H9 (cell line): ENCODE results near the gene HDAC3. TPM values are rescaled to one million over a fixed set of nuclear protein-coding genes. Genes with fewer than 3 reads are reported as not detected.

Source experiments
- DNase-seq: peaks from one replicate; pipeline ENCODE4 v3.0.0-alpha.2; 2017
- H2AFZ ChIP-seq: one replicate; pipeline ENCODE4 v1.6.1; 2013; ENCODE audit warnings: mild to moderate bottlenecking, low read length, control low read depth, moderate library complexity
- H2AK5ac ChIP-seq: 2 replicates; pipeline ENCODE4 v1.6.1; 2013; ENCODE audit warnings: low read length, control low read depth, mixed read lengths; ENCODE audit not compliant: insufficient read length
- H2BK120ac ChIP-seq: one replicate; pipeline ENCODE4 v1.6.1; 2013; ENCODE audit warnings: low read depth, mild to moderate bottlenecking, low read length, control low read depth, inconsistent platforms; ENCODE audit not compliant: poor library complexity, severe bottlenecking
- H2BK12ac ChIP-seq: 2 replicates; pipeline ENCODE4 v1.6.1; 2013; ENCODE audit warnings: low read length, control low read depth, mixed read lengths, low read depth; ENCODE audit not compliant: insufficient read length
- H2BK15ac ChIP-seq: 2 replicates; pipeline ENCODE4 v1.6.1; 2013; ENCODE audit warnings: low read depth, low read length, control low read depth
- H2BK20ac ChIP-seq: one replicate; pipeline ENCODE4 v1.6.1; 2013; ENCODE audit warnings: low read depth, mild to moderate bottlenecking, low read length, control low read depth, inconsistent platforms; ENCODE audit not compliant: poor library complexity, severe bottlenecking
- H2BK5ac ChIP-seq: 2 replicates; pipeline ENCODE4 v1.6.1; 2013; ENCODE audit warnings: low read length, control low read depth, mixed read lengths; ENCODE audit not compliant: insufficient read length
- H3K14ac ChIP-seq: 2 replicates; pipeline ENCODE4 v1.6.1; 2013; ENCODE audit warnings: low read length, control low read depth; ENCODE audit not compliant: insufficient read depth
- H3K18ac ChIP-seq: 2 replicates; pipeline ENCODE4 v1.6.1; 2013; ENCODE audit warnings: low read depth, mild to moderate bottlenecking, mixed read lengths, low read length, control low read depth; ENCODE audit not compliant: insufficient read length
- H3K23ac ChIP-seq: 2 replicates; pipeline ENCODE4 v1.6.1; 2013; ENCODE audit warnings: low read length, control low read depth, mixed read lengths, low read depth; ENCODE audit not compliant: insufficient read length
- H3K23me2 ChIP-seq: 2 replicates; pipeline ENCODE4 v1.6.1; 2013; ENCODE audit warnings: low read depth, mild to moderate bottlenecking, mixed read lengths, low read length, control low read depth; ENCODE audit not compliant: insufficient read length, poor library complexity, severe bottlenecking
- H3K27ac ChIP-seq: 2 replicates; pipeline ENCODE4 v1.5.1; 2013; ENCODE audit warnings: low read length, control low read depth, mixed read lengths, low read depth; ENCODE audit not compliant: insufficient read length
- H3K27me3 ChIP-seq: 2 replicates; pipeline ENCODE4 v1.6.1; 2013; ENCODE audit warnings: low read length, control low read depth, inconsistent platforms; ENCODE audit not compliant: insufficient read depth
- H3K4ac ChIP-seq: 2 replicates; pipeline ENCODE4 v1.6.1; 2013; ENCODE audit warnings: low read depth, mild to moderate bottlenecking, control low read depth, inconsistent platforms, low read length, moderate library complexity
- H3K4me1 ChIP-seq: 2 replicates; pipeline ENCODE4 v1.6.1; 2013; ENCODE audit warnings: low read length, control low read depth, inconsistent platforms; ENCODE audit not compliant: insufficient read depth
- H3K4me2 ChIP-seq: 2 replicates; pipeline ENCODE4 v1.6.1; 2013; ENCODE audit warnings: low read length, control low read depth, mixed read lengths; ENCODE audit not compliant: insufficient read length, insufficient read depth
- H3K56ac ChIP-seq: 2 replicates; pipeline ENCODE4 v1.6.1; 2013; ENCODE audit warnings: low read depth, mild to moderate bottlenecking, mixed read lengths, low read length, control low read depth; ENCODE audit not compliant: insufficient read length
- H3K79me1 ChIP-seq: 2 replicates; pipeline ENCODE4 v1.6.1; 2013; ENCODE audit warnings: low read depth, mild to moderate bottlenecking, moderate library complexity, low read length, control low read depth, inconsistent platforms; ENCODE audit not compliant: insufficient read depth, poor library complexity, severe bottlenecking
- H3K79me2 ChIP-seq: 2 replicates; pipeline ENCODE4 v1.6.1; 2013; ENCODE audit warnings: low read length, control low read depth, inconsistent platforms; ENCODE audit not compliant: insufficient read depth
- H3K9ac ChIP-seq: 2 replicates; pipeline ENCODE4 v1.6.1; 2013; ENCODE audit warnings: low read length, control low read depth, mixed read lengths; ENCODE audit not compliant: insufficient read length; ENCODE audit errors: extremely low read depth
- H3K9me3 ChIP-seq: one replicate; pipeline ENCODE4 v1.6.1; 2013; ENCODE audit warnings: low read depth, low read length, inconsistent platforms; ENCODE audit not compliant: control insufficient read depth
- H3T11ph ChIP-seq: one replicate; pipeline ENCODE4 v1.6.1; 2013; ENCODE audit warnings: mild to moderate bottlenecking, low read length, control low read depth, inconsistent platforms
- H4K20me1 ChIP-seq: one replicate; pipeline ENCODE4 v1.6.1; 2013; ENCODE audit not compliant: control insufficient read depth, insufficient read length, insufficient read depth
- H4K5ac ChIP-seq: 2 replicates; pipeline ENCODE4 v1.6.1; 2013; ENCODE audit warnings: low read depth, mild to moderate bottlenecking, mixed read lengths, low read length, control low read depth; ENCODE audit not compliant: insufficient read length
- H4K8ac ChIP-seq: replicated peaks from 2 replicates; pipeline ENCODE4 v1.6.1; 2013; ENCODE audit warnings: low read length, control low read depth, mixed read lengths, low read depth; ENCODE audit not compliant: insufficient read length
- H4K91ac ChIP-seq: 2 replicates; pipeline ENCODE4 v1.6.1; 2013; ENCODE audit warnings: low read depth, mild to moderate bottlenecking, moderate library complexity, mixed read lengths, low read length, control low read depth; ENCODE audit not compliant: insufficient read length
- H3K27ac Mint-ChIP-seq, 3 experiments: 2 replicates in 2 of 3; 3 replicates in 1 of 3; pipeline ENCODE4 v1.8.0; 2020 to 2021; ENCODE audit warnings: mixed read lengths in 3 of 3, mild to moderate bottlenecking in 1 of 3, moderate library complexity in 1 of 3
- H3K27me3 Mint-ChIP-seq: 2 replicates; pipeline ENCODE4 v1.8.0; 2021; ENCODE audit warnings: low read depth, mild to moderate bottlenecking, moderate library complexity, mixed read lengths
- H3K36me3 Mint-ChIP-seq, 3 experiments: 2 replicates in 2 of 3; 3 replicates in 1 of 3; pipeline ENCODE4 v1.8.0; 2020 to 2021; ENCODE audit warnings: low read depth in 3 of 3, mixed read lengths in 3 of 3; ENCODE audit not compliant: insufficient read depth in 1 of 3
- H3K4me1 Mint-ChIP-seq, 2 experiments: 2 replicates each; pipeline ENCODE4 v1.8.0; 2020; ENCODE audit warnings: mixed read lengths in 2 of 2
- H3K4me3 Mint-ChIP-seq, 2 experiments: 2 replicates in 1 of 2; 3 replicates in 1 of 2; pipeline ENCODE4 v1.8.0; 2020 to 2021; ENCODE audit warnings: mild to moderate bottlenecking in 2 of 2, mixed read lengths in 2 of 2, moderate library complexity in 1 of 2
- H3K9me3 Mint-ChIP-seq, 2 experiments: 2 replicates in 1 of 2; 3 replicates in 1 of 2; pipeline ENCODE4 v1.8.0; 2020; ENCODE audit warnings: mild to moderate bottlenecking in 2 of 2, mixed read lengths in 2 of 2, moderate library complexity in 1 of 2
- CTCF ChIP-seq: fragments of 200-600 bp; sonication (generic); conservative IDR thresholded peaks from 3 replicates; pipeline ENCODE4 v1.8.0; 2021; ENCODE audit warnings: antibody characterized with exemption, mild to moderate bottlenecking
- WGBS: extraction: QIAGEN DNeasy Blood & Tissue Kit; methylation state at CpG from one replicate; pipeline ENCODE4 v1.1.7; 2013; ENCODE audit warnings: missing lambda C conversion rate, low lambda C conversion rate, mixed read lengths; ENCODE audit not compliant: insufficient read length; ENCODE audit errors: extremely low coverage; 5-methylcytosine and 5-hydroxymethylcytosine counted together
- total RNA-seq: library from RNA; stranded (reverse); gene quantifications from 2 replicates; pipeline ENCODE4 v1.2.1, GENCODE V29; 2021

The HDAC3 gene
- total RNA-seq, 1 experiment from 2014 or later: 98.3 TPM

- H3K27ac ChIP-seq: no peak overlapping the region
- no peaks in the 10 kb centered on the region for H3K79me2 ChIP-seq
- no peak overlapping the region for H3K18ac ChIP-seq
- no peak overlapping the region for H3T11ph ChIP-seq
- Mint-ChIP-seq H3K27ac (peak overlapping the region in 2 of 3 experiments; percentile 41 to 57; a peak in 3 of 7 replicates), H3K4me3 (no peak overlapping the region), H3K36me3 (peaks cover 38 to 54% (median 44%) of the 10 kb centered on the region in 3 experiments), H3K4me1 (peaks cover 24 to 34% of the 10 kb centered on the region in 2 experiments), H3K27me3 (no peaks in the 10 kb centered on the region), H3K9me3 (no peaks in the 10 kb centered on the region)
- H2AFZ ChIP-seq: no peak overlapping the region
- no peak overlapping the region for H3K9ac ChIP-seq
- TF ChIP-seq CTCF: no peak
- H3K14ac ChIP-seq: no peak overlapping the region
- no peak overlapping the region for H4K8ac ChIP-seq
- no peak overlapping the region for H3K4me2 ChIP-seq
- H2AK5ac ChIP-seq: no peak overlapping the region
- H2BK5ac ChIP-seq: no peak overlapping the region
- no peaks in the 10 kb centered on the region for H3K23me2 ChIP-seq
- no peak overlapping the region for H3K4ac ChIP-seq
- no peaks in the 10 kb centered on the region for H3K79me1 ChIP-seq
- no peaks in the 10 kb centered on the region for H4K20me1 ChIP-seq
- H3K23ac ChIP-seq: no peak overlapping the region
- H3K56ac ChIP-seq: no peak overlapping the region
- H4K5ac ChIP-seq: no peak overlapping the region
- peaks cover 2% of the 10 kb centered on the region; the same call in 1 of the 2 replicates for H3K4me1 ChIP-seq
- no peak overlapping the region for H2BK12ac ChIP-seq
- no CpG with 5 or more reads among the region's 8 CpGs for WGBS
- no peaks in the 10 kb centered on the region for H3K27me3 ChIP-seq
- no peak overlapping the region for H2BK120ac ChIP-seq
- no peak overlapping the region for H2BK15ac ChIP-seq
- H3K9me3 ChIP-seq: no peaks in the 10 kb centered on the region
- no peak overlapping the region for H2BK20ac ChIP-seq
- no peak for DNase-seq
- no peak overlapping the region for H4K91ac ChIP-seq
Measured at GRCh38 chr5:141668601-141669265, 32.1 kb upstream of the HDAC3 start.
